HG03039 (cell line): ENCODE data around the gene ATP5PO.
A peak's percentile ranks its signal among the peaks of the same experiment; 100 is the strongest.
"Not testable (repeated sequence)": the region's sequence is repeated elsewhere in the genome, so short reads cannot be mapped to it uniquely, and the experiment has no call there.

ENCODE experiments used
- ATAC-seq: cut with Tn5 transposase; IDR thresholded peaks from one replicate; pipeline ENCODE4 v1.9.1; 2021; ENCODE audit warnings: mild to moderate bottlenecking, moderate library complexity; ENCODE audit not compliant: unreplicated experiment

The ATP5PO gene

DNA sequence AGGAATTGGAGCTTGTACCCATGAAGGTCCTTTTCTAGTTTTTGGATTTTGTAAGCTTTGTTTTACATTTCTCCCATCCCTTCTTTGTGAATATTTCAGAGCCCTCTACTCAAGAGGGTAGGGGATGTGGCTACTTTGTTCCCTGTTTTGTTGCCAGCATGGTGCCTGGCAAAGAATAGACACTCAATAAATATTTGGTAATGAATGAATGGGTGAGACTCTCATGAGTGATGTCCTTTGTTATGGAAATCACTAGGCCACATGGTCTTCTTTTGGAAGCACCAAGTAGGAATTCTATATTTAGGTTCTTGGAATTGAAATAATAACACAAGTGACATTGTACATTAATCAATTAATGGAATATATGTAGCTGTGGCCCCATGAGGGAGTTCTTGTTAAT, 26.8 kb upstream of the ATP5PO start:
- no peak for ATAC-seq

DNA sequence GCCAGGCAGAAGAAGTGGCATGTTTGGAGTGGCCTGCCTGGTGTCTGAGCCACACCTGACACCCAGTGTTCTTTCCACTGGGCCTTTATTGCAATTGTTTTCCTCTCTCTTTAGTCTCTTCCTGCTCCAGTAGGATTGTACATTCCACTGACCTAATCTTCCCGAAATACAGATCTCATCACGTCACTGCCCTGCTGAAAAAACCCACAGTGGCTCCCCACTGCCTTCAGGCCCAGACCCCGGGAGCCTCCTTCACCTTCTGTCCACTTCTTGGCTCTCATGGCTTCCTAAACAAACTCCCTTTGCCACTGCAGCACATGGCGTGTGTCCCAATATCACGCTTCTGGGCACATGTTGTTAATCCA, 25.3 kb upstream of the ATP5PO start:
- ATAC-seq: no peak

DNA sequence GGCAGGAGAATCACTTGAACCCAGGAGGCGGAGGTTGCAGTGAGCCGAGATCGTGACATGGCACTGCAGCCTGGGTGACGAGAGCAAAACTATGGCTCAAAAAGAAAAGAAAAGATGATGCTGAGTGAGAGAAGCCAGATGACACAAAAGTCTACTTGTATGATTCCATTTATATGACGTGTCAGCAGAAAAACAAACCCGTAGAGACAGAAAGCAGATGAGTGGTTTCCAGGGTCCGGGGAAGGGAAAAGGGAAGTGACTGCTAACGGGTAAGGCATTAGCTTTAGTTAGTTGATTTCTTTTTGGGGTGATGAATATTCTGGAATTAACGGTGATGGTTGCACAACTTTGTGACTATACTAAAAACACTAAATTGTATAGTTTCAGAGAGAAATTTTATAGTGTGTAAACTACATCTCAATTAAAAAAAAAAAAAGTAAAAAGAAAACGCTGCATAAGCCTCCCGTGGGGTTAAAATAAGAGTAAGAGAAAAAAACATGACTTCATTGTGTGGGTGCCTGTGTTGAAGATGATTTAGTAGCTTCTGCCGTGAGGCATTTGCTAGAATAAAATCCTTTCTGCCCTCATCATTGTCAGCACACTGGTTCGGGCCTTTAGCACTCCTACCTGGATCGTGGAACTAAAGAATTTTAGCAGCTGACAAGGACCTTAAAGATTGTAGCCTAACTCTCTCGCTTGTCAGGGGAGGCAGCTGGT, 24.7 kb upstream of the ATP5PO start:
- no peak for ATAC-seq

DNA sequence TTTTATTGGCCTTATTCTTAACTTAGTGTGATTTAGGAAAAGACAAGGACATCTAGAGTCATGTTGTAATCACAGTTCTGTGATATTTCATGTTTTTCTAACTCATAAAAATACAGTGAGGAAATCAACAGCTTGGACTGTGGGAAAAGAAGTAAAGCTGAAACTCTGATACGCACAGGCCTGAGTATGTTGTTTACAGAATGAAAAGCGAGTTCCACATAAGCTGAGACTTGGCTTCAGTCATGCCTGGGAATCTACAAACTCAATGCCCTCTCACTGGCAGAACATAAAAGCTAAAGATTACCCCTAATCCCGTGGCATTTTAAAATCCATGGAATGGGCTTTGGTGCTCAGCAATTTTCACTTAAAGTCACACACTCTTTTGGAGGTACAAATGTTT, 23.6 kb upstream of the ATP5PO start:
- ATAC-seq: no peak

DNA sequence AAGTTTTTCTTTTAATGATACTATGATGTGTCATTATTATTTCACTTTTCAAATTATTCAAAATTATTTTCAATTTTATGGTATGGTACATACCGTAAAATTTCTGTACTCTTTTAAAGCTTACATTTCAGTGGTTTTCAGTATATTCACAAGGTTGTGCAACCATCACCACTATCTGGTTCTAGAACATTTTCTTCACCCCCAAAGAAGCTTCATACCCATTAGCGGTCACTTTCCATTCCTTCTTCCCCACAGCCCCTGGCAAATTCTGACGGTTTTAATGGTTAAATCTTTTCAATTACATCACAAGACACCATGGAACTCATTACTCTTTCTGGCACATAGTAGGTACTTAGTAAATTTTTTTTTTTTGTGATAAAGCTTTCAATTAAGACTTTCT, 22.8 kb upstream of the ATP5PO start:
- ATAC-seq: no peak

DNA sequence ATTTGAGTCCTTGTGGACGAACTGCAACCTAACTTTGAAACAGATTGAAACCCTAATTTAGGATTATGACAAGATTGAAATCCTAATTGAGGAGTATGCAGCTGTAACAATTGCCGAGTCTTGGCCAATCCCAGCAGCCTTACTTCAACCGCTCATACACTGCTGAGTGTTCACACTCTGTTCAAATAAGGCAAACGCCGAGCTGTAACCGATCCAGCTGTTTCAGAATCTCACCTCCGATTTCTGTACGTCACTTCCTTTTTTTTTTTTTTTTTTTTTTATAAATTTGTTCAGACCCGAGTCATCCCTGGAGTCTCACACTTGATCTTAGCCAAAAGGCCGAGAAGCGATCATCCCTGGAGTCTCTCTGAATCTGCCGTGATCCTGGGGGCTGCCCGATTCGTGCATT, 22.3 kb upstream of the ATP5PO start:
- no peak for ATAC-seq

- ATAC-seq: no peak
Measured at GRCh38 chr21:33937146-33937545, 21.5 kb upstream of the ATP5PO start.

DNA sequence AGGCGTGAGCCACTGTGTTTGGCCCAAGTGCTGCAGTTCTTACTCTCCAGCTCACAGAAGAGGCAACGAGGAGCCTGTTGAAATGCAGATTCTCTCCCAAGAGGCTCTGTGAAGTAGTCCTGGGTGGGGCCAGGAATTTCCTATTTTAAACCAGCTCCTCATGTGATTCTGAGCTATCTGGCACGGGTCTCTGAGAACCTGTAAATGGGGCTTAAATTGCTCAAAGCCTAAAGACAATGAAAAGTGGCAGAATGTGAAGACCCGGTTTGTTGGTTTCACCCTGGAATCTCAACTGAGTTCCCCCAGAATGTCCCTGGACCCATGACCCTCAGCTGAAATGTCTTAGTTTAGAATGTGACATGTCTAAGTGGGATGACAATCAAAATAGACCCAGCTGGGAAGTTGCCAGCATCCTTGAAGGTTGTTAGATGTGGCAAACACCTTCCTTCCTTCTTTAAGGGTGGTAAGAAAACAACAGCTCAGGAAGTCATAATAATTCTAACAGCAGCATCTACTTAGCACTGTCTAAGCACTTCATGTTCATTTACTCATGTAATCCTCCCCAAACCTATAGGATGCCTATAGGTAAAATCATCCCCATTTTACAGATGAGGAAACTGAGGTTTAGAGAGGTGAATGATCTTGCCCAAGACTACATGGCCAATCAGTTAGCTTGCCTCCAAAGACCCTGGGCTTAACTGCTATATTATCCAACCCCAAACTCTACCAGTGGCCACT, 20.9 kb upstream of the ATP5PO start:
- no peak for ATAC-seq

- ATAC-seq: no peak
Measured at GRCh38 chr21:33932731-33933130, 17.1 kb upstream of the ATP5PO start.

DNA sequence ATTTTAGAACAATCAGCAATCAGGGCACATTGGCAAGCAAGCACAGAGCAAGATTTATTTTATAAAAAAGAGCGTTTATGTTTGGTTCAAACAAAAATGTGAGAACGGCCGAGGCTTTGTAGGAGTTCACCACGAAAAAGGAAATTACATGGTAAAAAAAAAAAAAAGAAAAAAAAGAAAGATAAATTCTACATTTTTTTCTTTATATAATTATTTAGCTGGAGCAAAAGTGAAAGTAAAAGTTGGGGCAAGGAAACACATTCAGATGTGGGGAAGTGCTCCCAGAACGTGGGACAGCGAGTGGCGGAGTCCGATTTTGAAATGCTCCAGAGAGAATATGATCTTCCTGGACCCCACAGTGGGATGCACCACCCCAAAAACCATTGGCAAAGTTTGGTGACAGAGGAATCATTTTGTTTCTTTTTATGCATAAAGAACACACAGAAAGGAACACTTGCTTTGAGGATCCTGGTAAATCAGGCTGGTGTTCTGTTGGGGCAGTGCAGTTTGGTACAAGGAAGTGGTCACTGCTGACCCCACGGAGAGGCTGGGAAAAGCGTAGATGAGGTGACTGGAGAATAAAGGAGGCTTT, 16.3 kb upstream of the ATP5PO start:
- no peak for ATAC-seq

DNA sequence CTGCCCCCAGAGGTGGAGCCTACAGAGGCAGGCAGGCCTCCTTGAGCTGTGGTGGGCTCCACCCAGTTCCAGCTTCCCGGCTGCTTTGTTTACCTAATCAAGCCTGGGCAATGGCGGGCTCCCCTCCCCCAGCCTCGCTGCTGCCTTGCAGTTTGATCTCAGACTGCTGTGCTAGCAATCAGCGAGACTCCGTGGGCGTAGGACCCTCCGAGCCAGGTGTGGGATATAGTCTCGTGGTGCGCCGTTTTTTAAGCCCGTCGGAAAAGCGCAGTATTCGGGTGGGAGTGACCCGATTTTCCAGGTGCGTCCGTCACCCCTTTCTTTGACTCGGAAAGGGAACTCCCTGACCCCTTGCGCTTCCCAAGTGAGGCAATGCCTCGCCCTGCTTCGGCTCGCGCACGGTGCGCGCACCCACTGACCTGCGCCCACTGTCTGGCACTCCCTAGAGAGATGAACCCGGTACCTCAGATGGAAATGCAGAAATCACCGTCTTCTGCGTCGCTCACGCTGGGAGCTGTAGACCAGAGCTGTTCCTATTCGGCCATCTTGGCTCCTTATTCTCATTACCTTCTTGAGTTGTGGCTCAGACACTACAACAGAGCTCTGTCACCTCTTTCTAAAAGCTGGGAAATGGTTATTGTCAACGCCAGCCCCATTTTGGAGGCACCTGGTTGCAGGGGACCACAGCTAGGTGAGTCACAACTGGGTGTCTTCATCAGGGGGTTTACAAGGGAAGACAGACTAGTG, 15.6 kb upstream of the ATP5PO start:
- not testable (repeated sequence) for ATAC-seq

DNA sequence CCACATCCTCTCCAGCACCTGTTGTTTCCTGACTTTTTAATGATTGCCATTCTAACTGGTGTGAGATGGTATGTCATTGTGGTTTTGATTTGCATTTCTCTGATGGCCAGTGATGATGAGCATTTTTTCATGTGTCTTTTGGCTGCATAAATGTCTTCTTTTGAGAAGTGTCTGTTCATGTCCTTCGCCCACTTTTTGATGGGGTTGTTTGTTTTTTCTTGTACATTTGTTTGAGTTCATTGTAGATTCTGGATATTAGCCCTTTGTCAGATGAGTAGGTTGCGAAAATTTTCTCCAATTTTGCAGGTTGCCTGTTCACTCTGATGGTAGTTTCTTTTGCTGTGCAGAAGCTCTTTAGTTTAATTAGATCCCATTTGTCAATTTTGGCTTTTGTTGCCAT, 10.6 kb upstream of the ATP5PO start:
- ATAC-seq: not testable (repeated sequence)

GRCh38 chr21:33924766-33925100, 9.1 kb upstream of the ATP5PO start:
- no peak for ATAC-seq

DNA sequence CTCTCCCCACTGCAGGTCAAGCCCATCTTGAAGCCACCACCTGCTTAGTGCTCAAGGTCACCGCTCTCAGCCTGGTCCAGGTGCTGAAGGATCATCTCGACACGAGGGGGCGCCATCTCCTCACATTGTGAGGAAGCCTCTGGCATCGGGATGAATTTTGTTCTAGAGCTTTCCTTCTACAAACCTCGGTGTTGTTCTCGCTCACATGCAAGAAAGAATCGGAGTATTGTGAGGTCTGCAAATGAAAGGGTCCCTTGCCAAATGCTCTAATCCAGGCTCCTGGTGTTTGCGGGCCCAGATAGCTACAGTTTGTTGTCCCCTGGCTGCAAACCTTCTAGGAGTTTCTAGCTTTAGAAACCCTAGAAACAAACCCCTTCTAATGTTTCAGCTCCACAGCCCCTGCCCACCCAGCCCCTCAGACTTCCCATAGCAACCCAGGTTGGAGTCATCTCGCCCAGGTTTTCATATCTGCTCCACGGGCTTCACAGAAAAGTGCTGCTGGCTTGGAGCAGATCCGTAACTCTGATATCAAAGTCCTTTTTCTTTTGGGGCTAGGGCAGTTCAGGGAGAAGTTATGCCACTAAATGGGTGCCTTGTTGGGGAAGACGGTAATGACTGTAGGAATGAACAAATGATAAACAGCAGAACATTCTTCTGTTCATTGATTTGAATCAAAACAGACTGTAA, 8.6 kb upstream of the ATP5PO start:
- peak; percentile 70 for ATAC-seq

GRCh38 chr21:33917421-33917820, 1.8 kb upstream of the ATP5PO start:
- no peak for ATAC-seq

DNA sequence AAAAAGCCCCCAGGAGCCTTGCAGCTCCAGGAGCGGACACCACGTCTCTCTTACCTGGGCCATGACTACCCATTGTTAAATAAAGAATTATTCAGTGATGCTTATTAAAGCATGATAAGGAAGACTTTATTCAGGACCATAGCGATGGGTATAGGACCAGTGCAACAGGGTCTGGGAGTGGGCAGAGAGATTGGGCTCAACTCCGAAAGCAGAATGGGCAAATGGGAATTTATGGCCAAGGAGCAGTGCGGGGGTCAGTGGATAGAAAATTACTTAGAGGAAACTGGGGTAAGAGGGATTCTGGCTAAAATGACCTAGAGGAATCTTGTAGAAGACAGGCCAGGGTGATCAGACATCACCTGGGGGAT, 580 bp upstream of the ATP5PO start:
- no peak for ATAC-seq

- ATAC-seq: no peak
Measured at GRCh38 chr21:33914188-33914587, 1.4 kb downstream of the ATP5PO start.

DNA sequence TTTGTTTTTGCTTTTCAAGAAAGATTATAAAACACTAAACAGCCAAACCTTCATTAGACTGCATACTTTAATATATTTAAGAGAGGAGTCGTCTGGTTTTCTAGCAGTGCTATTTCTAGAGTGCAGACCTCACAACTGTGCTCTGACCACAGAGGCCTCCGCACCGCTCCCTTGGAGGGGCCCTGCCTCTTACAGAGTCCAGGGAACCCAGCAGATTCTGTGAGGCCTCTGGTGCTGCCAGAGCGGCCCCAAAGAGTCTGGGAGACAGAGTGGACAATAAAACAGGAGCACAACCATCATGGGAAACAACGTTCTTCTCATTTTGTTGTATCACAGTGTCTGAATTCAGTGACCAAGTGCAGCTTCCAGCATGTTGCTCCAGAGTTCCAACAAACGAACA, 5.8 kb downstream of the ATP5PO start:
- ATAC-seq: no peak

GRCh38 chr21:33908760-33909159, 6.8 kb downstream of the ATP5PO start:
- ATAC-seq: no peak

DNA sequence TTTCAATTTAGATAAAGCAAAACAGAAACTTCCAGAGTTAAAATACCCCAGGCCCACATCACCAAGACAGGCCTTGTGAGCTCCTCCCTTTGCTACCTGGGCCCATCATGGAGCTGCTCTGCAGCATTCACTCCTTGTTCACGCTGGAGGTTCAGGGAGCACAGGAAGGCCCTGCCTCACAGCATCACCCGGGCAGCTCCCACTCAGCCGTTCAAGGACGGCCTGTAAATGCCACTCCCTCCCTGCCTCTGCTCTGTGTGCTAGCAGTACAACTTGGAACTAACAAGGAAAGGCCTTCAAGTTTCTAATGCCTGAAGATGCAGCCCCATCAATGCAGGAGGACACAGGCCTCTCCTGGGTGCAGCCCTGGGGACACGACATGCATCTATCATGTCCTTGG, 11.6 kb downstream of the ATP5PO start:
- ATAC-seq: no peak

GRCh38 chr21:33902349-33902748, 13.3 kb downstream of the ATP5PO start:
- no peak for ATAC-seq
